ENCODE results near the gene HIBADH. TPM values are rescaled to one million over a fixed set of nuclear protein-coding genes. Genes with fewer than 3 reads are reported as not detected.

The HIBADH gene
- total RNA-seq, 4 donors from 2014 or later, result 31.3 to 39.6 (median 33.7) TPM

DNA sequence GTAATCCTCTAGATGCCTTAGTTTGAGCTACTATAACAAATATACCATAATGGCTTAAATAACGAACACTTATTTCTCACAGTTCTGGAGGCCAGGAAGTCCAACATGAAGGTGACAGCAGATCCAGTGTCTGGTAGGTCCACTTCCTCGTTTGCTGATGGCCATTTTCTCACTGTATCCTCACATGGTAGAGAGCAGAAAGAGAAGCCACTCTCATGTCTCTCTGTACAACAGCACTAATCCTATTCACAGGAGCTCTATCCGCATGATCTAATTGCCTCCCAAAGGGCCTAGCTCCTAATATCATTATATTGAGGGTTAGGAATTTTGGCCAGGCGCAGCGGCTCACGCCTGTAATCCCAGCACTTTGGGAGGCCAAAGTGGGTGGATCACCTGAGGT, 10.2 kb downstream of the HIBADH start:
- peaks cover 0 to 12% (median 0%) of the 10 kb centered on the region in 3 donors for H3K36me3 ChIP-seq
- H3K4me1 ChIP-seq, result no peaks in the 10 kb centered on the region
- no peak overlapping the region for H3K27ac ChIP-seq
- TF ChIP-seq CTCF (IDR thresholded peaks at IDR 0.05) (no peak), POLR2A (IDR thresholded peaks at IDR 0.05) (no peak)
- H3K4me3 ChIP-seq, result no peak overlapping the region
- H3K27me3 ChIP-seq, result no peaks in the 10 kb centered on the region
- H3K9me3 ChIP-seq, result no peaks in the 10 kb centered on the region
- no peak for DNase-seq

GRCh38 chr7:27651702-27652101, 11.0 kb downstream of the HIBADH start:
- Histone ChIP-seq H3K27me3 (no peaks in the 10 kb centered on the region), H3K9me3 (no peaks in the 10 kb centered on the region)
- TF ChIP-seq POLR2A (IDR thresholded peaks at IDR 0.05) (no peak), CTCF (IDR thresholded peaks at IDR 0.05) (no peak)

DNA sequence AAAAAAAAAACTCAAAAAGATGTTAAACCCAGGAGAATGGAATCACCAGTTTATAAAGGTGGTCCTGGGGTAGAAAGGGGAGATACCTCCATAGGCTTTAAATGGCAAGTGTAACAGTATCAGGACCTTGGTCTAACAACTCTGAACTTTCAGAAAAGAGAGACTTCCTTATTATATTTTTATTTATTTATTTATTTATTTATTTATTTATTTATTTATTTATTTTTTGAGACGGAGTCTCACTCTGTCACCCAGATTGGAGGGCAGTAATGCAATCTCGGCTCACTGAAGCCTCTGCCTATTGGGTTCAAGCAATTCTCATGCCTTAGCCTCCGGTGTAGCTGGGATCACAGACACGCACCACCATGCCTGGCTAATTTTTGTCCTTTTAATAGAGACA, 12.4 kb downstream of the HIBADH start:
- H3K4me3 ChIP-seq, result no peak overlapping the region
- H3K27me3 ChIP-seq, result no peaks in the 10 kb centered on the region
- H3K4me1 ChIP-seq, result no peaks in the 10 kb centered on the region
- H3K9me3 ChIP-seq, result no peaks in the 10 kb centered on the region
- DNase-seq, result no peak
- peaks cover 0 to 15% (median 0%) of the 10 kb centered on the region in 3 donors for H3K36me3 ChIP-seq
- TF ChIP-seq CTCF (IDR thresholded peaks at IDR 0.05), result no peak
- no peak for TF ChIP-seq POLR2A (IDR thresholded peaks at IDR 0.05)
- no peak overlapping the region for H3K27ac ChIP-seq

More at GRCh38 chr7:27651702-27652101, 11.0 kb downstream of the HIBADH start:
- no peak overlapping the region for H3K4me3 ChIP-seq
- peaks cover 0 to 15% (median 0%) of the 10 kb centered on the region in 3 donors for H3K36me3 ChIP-seq
- no peaks in the 10 kb centered on the region for H3K4me1 ChIP-seq
- no peak overlapping the region for H3K27ac ChIP-seq
- no peak for DNase-seq

- Histone ChIP-seq H3K27ac (no peak overlapping the region), H3K4me1 (no peaks in the 10 kb centered on the region), H3K36me3 (peaks cover 0 to 15% (median 0%) of the 10 kb centered on the region in 3 donors), H3K27me3 (no peaks in the 10 kb centered on the region), H3K4me3 (no peak overlapping the region), H3K9me3 (no peaks in the 10 kb centered on the region)
- DNase-seq, result no peak
- TF ChIP-seq CTCF (IDR thresholded peaks at IDR 0.05) (no peak), POLR2A (IDR thresholded peaks at IDR 0.05) (no peak)
These were observed 15.2 kb downstream of the HIBADH start for GRCh38 chr7:27647489-27647888.

DNA sequence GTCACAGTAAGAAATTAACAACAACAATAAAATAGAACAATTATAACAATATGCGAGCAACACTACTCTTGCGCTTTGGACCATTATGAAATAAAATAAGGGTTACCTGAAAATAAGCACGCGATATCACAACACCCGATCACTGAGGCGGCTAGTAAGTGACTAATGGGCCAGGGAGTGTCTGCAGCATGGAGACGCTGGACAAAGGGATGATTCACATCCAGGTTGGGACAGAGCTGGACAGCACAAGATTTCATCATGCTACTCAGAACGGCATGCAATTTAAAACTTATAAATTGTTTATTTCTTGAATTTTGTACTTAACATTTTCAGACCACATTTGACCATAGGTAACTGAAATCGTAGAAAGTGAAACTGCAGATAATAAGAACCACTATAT, 15.6 kb downstream of the HIBADH start:
- H3K36me3 ChIP-seq, result peaks cover 0 to 15% (median 0%) of the 10 kb centered on the region in 3 donors
- H3K9me3 ChIP-seq, result no peaks in the 10 kb centered on the region
- TF ChIP-seq POLR2A (IDR thresholded peaks at IDR 0.05) (no peak), CTCF (IDR thresholded peaks at IDR 0.05) (no peak)
- no peaks in the 10 kb centered on the region for H3K27me3 ChIP-seq
- no peak for DNase-seq
- no peaks in the 10 kb centered on the region for H3K4me1 ChIP-seq
- H3K27ac ChIP-seq, result no peak overlapping the region
- H3K4me3 ChIP-seq, result no peak overlapping the region

GRCh38 chr7:27642271-27642670, 20.4 kb downstream of the HIBADH start:
- TF ChIP-seq CTCF (IDR thresholded peaks at IDR 0.05) (no peak), POLR2A (IDR thresholded peaks at IDR 0.05) (no peak)
- Histone ChIP-seq H3K27me3 (no peaks in the 10 kb centered on the region), H3K4me3 (no peak overlapping the region), H3K4me1 (peaks cover 0 to 10% (median 4%) of the 10 kb centered on the region in 4 donors), H3K9me3 (no peaks in the 10 kb centered on the region), H3K27ac (no peak overlapping the region), H3K36me3 (peaks cover 0 to 3% (median 0%) of the 10 kb centered on the region in 3 donors)
- no peak for DNase-seq
